HepG2 (cell line): ENCODE data around the gene INO80E. TPM values are rescaled to one million over a fixed set of nuclear protein-coding genes. Genes with fewer than 3 reads are reported as not detected.
A peak's percentile ranks its signal among the peaks of the same experiment; 100 is the strongest.

ENCODE experiments used
- ARID4A ChIP-seq: sonication (generic); formaldehyde crosslinking; IDR thresholded peaks from 2 replicates; pipeline ENCODE4 v1.5.0; 2020; ENCODE audit warnings: mild to moderate bottlenecking, missing genetic modification reagents, borderline replicate concordance
- GATA4 ChIP-seq: sonication (generic); IDR thresholded peaks from 2 replicates; pipeline ENCODE4 v1.6.1; 2016; ENCODE audit warnings: antibody characterized with exemption, low read depth, borderline replicate concordance
- GLMP ChIP-seq: sonication (generic); formaldehyde crosslinking; IDR thresholded peaks from 2 replicates; pipeline ENCODE4 v1.9.0; 2021; ENCODE audit warnings: missing genetic modification reagents, mild to moderate bottlenecking, borderline replicate concordance
- GMEB1 ChIP-seq: sonication (generic); formaldehyde crosslinking; IDR thresholded peaks from 2 replicates; pipeline ENCODE4 v1.5.1; 2020; ENCODE audit warnings: missing genetic modification reagents, mild to moderate bottlenecking, borderline replicate concordance
- IKZF1 ChIP-seq: fragments of 450-650 bp; IDR thresholded peaks from 2 replicates; pipeline ENCODE4 v1.7.1; 2016
- RAD51 ChIP-seq: fragments of 450-650 bp; IDR thresholded peaks from 2 replicates; pipeline ENCODE4 v1.6.1; 2016; ENCODE audit warnings: borderline replicate concordance
- TAF15 ChIP-seq: fragments of 200-400 bp; formaldehyde crosslinking; IDR thresholded peaks from one replicate; pipeline ENCODE4 v1.6.1; 2018; ENCODE audit warnings: mild to moderate bottlenecking, low read depth, low read length; ENCODE audit not compliant: poor library complexity, severe bottlenecking
- ZBTB37 ChIP-seq: sonication (generic); formaldehyde crosslinking; IDR thresholded peaks from 2 replicates; pipeline ENCODE4 v1.4.0; 2020; ENCODE audit warnings: mild to moderate bottlenecking, missing genetic modification reagents
- ZFP1 ChIP-seq: IDR thresholded peaks from 2 replicates; pipeline ENCODE4 v1.6.1; 2016
- ZNF225 ChIP-seq: sonication (generic); formaldehyde crosslinking; IDR thresholded peaks from 2 replicates; pipeline ENCODE4 v1.4.0; 2020; ENCODE audit warnings: mild to moderate bottlenecking, missing genetic modification reagents
- ZNF280B ChIP-seq: sonication (generic); formaldehyde crosslinking; IDR thresholded peaks from 2 replicates; pipeline ENCODE4 v1.5.0; 2020; ENCODE audit warnings: missing genetic modification reagents, mild to moderate bottlenecking, borderline replicate concordance
- ZNF703 ChIP-seq: sonication (generic); formaldehyde crosslinking; IDR thresholded peaks from 2 replicates; pipeline ENCODE4 v1.5.1; 2020; ENCODE audit warnings: missing genetic modification reagents, mild to moderate bottlenecking, moderate library complexity, borderline replicate concordance
- ZNF776 ChIP-seq: sonication (generic); formaldehyde crosslinking; IDR thresholded peaks from 2 replicates; pipeline ENCODE4 v1.4.0; 2020; ENCODE audit warnings: mild to moderate bottlenecking, missing genetic modification reagents
- ZXDC ChIP-seq: sonication (generic); formaldehyde crosslinking; IDR thresholded peaks from 2 replicates; pipeline ENCODE4 v1.5.0; 2020; ENCODE audit warnings: mild to moderate bottlenecking, missing genetic modification reagents
- polyA plus RNA-seq, 8 experiments: library from polyadenylated mRNA; depleted of rRNA in 3 of 8; stranded (reverse) in 7 of 8; unstranded in 1 of 8; fragments of >200 nt; fragmentation: Illumina TruSeq in 4 of 8; extraction: Trizol in 4 of 8; gene quantifications; 2 replicates each; pipeline versions ENCODE4 v1.2.1 to v1.2.3, GENCODE V29; 2011 to 2016; ENCODE audit warnings: low read depth in 4 of 8, missing spikeins in 1 of 8, mixed read lengths in 1 of 8; ENCODE audit not compliant: insufficient read depth in 1 of 8
- total RNA-seq, 5 experiments: library from RNA; depleted of rRNA; stranded (reverse); fragments of >200 nt; fragmentation: Illumina TruSeq; extraction: Trizol; gene quantifications; 2 replicates each; pipeline ENCODE4 v1.2.3, GENCODE V29; 2016; ENCODE audit warnings: low read depth in 1 of 5

Gene INO80E
- total and polyA plus RNA-seq, 2 of the 13 experiments (the other 11 are each of a cell fraction or from before 2014, with no cell fraction given), result 25.8 to 45.6 TPM

GRCh38 chr16:29961479-29962343 lies 34.3 kb upstream of the INO80E start, which contains the start of gene TMEM219 (continued):
- TF ChIP-seq ZNF280B (CRISPR knock-in tag) (no peak), GATA4 (peak; percentile 70; the same call in 1 of the 2 replicates), IKZF1 (no peak), ZNF703 (CRISPR knock-in tag) (0 out of 2 replicates have a peak, but pooled peaks have one; percentile 39), GLMP (CRISPR knock-in tag) (no peak), ZNF225 (CRISPR knock-in tag) (peak; percentile 86), ARID4A (CRISPR knock-in tag) (peak; percentile 70; the same call in 1 of the 2 replicates), ZXDC (no peak; the same call in 1 of the 2 replicates), TAF15 (peak; percentile 53), GMEB1 (CRISPR knock-in tag) (peak; percentile 62), ZNF776 (CRISPR knock-in tag) (peak; percentile 69; the same call in 1 of the 2 replicates), ZFP1 (no peak), RAD51 (no peak), ZBTB37 (CRISPR knock-in tag) (no peak)
